ENCODE results near the gene CYFIP2.

CYFIP2 gene

DNA sequence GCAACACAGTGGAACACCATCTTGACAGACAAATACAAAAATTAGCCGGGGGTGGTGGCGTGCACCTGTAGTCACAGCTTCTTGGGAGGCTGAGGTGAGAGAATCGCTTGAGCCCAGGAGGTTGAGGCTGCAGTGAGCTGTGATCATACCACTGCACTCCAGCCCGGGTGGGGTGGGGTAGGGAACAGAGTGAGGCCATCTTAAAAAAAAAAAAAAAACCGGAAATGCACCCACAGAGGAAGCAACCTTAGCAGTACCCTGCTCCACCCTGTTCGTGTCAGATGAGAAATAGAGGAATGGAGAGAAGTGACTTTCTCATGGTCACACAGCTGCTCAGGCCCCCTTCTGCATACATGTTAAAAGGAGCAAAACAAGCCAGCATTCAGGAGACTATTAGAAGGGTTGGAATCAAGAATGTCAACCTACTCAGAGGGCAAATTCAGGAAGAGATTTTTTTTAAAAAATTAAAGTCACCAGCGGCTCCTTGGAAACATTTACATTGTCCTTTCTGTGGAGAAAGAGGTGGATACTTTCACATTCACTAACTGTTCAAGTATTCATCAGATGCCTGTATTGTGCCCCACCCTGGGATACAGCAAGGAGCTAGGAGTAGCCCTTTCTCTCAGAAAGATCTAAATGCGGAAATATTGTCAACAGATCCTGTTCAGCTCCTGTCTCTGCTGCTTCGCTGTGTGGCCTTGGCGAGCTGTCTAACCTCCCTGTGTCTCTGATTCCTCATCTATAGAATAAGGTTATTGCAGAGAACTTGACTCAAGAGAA, 41.0 kb downstream of the CYFIP2 start:
- ATAC-seq = no peak
- TF ChIP-seq PPARA (CRISPR knock-in tag; IDR thresholded peaks at IDR 0.05; ENCODE audit: borderline replicate concordance) (no peak), ZFP30 (CRISPR knock-in tag; IDR thresholded peaks at IDR 0.05) (no peak), ZFP3 (CRISPR knock-in tag; IDR thresholded peaks at IDR 0.05) (no peak), OSR1 (CRISPR knock-in tag; IDR thresholded peaks at IDR 0.05) (no peak), ZNF8 (CRISPR knock-in tag; IDR thresholded peaks at IDR 0.05) (no peak), RARB (CRISPR knock-in tag; IDR thresholded peaks at IDR 0.05) (no peak), BACH2 (CRISPR knock-in tag; IDR thresholded peaks at IDR 0.05; ENCODE audit: borderline replicate concordance) (no peak), TCF4 (CRISPR knock-in tag; IDR thresholded peaks at IDR 0.05; ENCODE audit: borderline replicate concordance) (no peak)
- TF ChIP-seq, protein P1, sequence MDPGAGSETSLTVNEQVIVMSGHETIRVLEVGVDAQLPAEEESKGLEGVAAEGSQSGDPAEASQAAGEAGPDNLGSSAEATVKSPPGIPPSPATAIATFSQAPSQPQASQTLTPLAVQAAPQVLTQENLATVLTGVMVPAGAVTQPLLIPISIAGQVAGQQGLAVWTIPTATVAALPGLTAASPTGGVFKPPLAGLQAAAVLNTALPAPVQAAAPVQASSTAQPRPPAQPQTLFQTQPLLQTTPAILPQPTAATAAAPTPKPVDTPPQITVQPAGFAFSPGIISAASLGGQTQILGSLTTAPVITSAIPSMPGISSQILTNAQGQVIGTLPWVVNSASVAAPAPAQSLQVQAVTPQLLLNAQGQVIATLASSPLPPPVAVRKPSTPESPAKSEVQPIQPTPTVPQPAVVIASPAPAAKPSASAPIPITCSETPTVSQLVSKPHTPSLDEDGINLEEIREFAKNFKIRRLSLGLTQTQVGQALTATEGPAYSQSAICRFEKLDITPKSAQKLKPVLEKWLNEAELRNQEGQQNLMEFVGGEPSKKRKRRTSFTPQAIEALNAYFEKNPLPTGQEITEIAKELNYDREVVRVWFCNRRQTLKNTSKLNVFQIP (CRISPR knock-in tag; IDR thresholded peaks at IDR 0.05; ENCODE audit: borderline replicate concordance, low read depth) = no peak
- TF ChIP-seq, protein P2, sequence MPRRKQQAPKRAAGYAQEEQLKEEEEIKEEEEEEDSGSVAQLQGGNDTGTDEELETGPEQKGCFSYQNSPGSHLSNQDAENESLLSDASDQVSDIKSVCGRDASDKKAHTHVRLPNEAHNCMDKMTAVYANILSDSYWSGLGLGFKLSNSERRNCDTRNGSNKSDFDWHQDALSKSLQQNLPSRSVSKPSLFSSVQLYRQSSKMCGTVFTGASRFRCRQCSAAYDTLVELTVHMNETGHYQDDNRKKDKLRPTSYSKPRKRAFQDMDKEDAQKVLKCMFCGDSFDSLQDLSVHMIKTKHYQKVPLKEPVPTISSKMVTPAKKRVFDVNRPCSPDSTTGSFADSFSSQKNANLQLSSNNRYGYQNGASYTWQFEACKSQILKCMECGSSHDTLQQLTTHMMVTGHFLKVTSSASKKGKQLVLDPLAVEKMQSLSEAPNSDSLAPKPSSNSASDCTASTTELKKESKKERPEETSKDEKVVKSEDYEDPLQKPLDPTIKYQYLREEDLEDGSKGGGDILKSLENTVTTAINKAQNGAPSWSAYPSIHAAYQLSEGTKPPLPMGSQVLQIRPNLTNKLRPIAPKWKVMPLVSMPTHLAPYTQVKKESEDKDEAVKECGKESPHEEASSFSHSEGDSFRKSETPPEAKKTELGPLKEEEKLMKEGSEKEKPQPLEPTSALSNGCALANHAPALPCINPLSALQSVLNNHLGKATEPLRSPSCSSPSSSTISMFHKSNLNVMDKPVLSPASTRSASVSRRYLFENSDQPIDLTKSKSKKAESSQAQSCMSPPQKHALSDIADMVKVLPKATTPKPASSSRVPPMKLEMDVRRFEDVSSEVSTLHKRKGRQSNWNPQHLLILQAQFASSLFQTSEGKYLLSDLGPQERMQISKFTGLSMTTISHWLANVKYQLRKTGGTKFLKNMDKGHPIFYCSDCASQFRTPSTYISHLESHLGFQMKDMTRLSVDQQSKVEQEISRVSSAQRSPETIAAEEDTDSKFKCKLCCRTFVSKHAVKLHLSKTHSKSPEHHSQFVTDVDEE (CRISPR knock-in tag; IDR thresholded peaks at IDR 0.05) = no peak
- TF ChIP-seq, protein P3, sequence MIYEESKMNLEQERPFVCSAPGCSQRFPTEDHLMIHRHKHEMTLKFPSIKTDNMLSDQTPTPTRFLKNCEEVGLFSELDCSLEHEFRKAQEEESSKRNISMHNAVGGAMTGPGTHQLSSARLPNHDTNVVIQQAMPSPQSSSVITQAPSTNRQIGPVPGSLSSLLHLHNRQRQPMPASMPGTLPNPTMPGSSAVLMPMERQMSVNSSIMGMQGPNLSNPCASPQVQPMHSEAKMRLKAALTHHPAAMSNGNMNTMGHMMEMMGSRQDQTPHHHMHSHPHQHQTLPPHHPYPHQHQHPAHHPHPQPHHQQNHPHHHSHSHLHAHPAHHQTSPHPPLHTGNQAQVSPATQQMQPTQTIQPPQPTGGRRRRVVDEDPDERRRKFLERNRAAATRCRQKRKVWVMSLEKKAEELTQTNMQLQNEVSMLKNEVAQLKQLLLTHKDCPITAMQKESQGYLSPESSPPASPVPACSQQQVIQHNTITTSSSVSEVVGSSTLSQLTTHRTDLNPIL (CRISPR knock-in tag; IDR thresholded peaks at IDR 0.05; ENCODE audit: low read depth) = no peak

DNA sequence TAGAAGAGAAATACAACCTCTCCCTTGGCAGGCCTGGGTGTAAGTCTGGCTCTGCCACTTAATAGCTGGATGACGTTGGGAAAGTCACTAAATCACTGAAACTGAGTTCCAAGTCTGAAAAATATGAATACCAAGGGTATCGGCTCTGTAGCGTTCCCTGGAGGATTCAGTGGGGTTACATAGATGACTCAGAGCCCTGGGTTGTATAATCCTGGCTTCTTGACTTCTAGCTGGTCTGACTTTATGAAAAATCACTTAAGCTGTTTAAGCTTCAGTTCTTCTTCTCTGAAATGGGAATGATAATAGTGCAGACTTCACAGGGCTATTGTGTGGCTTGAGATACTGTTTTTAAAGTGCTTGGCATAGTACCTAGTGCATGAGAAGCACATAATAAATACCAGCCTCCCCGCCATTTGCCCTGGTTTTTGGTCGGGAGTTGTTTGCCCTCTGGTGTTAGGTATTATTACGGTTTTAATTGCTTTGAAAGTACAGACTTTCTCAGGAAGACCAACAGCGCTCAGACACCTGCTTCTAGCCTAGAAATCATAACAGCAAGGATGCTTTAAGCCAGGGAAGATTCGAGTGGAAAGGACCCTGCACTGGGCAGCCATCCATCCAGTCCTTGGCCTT, 43.0 kb downstream of the CYFIP2 start:
- TF ChIP-seq ESRRG (CRISPR knock-in tag; IDR thresholded peaks at IDR 0.05) (no peak), ISL1 (CRISPR knock-in tag; IDR thresholded peaks at IDR 0.05) (no peak), SNAI2 (CRISPR knock-in tag; IDR thresholded peaks at IDR 0.05) (no peak), TOX (CRISPR knock-in tag; IDR thresholded peaks at IDR 0.05; ENCODE audit: borderline replicate concordance) (no peak), BACH2 (CRISPR knock-in tag; IDR thresholded peaks at IDR 0.05; ENCODE audit: borderline replicate concordance) (no peak), PPARA (CRISPR knock-in tag; IDR thresholded peaks at IDR 0.05; ENCODE audit: borderline replicate concordance) (no peak)
- TF ChIP-seq, protein P4, sequence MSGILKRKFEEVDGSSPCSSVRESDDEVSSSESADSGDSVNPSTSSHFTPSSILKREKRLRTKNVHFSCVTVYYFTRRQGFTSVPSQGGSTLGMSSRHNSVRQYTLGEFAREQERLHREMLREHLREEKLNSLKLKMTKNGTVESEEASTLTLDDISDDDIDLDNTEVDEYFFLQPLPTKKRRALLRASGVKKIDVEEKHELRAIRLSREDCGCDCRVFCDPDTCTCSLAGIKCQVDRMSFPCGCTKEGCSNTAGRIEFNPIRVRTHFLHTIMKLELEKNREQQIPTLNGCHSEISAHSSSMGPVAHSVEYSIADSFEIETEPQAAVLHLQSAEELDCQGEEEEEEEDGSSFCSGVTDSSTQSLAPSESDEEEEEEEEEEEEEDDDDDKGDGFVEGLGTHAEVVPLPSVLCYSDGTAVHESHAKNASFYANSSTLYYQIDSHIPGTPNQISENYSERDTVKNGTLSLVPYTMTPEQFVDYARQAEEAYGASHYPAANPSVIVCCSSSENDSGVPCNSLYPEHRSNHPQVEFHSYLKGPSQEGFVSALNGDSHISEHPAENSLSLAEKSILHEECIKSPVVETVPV (CRISPR knock-in tag; IDR thresholded peaks at IDR 0.05) = no peak
- no peak for ATAC-seq

DNA sequence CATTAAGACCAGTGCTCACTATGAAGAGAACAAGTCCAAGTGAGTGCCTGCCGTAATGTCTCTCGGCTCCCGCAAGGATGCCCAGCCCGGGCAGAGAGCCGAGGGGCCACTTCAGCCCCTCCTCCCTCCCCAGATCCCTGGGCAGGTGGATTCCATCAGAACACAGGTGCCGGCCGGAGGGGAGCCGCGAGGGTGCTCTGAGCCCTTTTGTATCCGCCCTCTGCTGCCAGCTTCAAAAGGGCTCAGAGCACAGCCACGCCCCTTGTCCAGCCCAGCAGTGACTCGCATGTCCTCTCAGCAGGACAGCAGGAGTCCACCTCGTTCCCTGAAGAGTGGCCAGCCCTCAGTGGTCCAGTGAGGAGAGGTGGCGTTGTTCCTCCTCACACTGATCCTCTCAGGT, 43.9 kb downstream of the CYFIP2 start:
- TF ChIP-seq ARNTL (CRISPR knock-in tag; IDR thresholded peaks at IDR 0.05; ENCODE audit: borderline replicate concordance, low read depth) (no peak), ISL1 (CRISPR knock-in tag; IDR thresholded peaks at IDR 0.05) (no peak), ZFP30 (CRISPR knock-in tag; IDR thresholded peaks at IDR 0.05) (no peak), GLIS3 (CRISPR knock-in tag; IDR thresholded peaks at IDR 0.05) (no peak), CSDC2 (CRISPR knock-in tag; IDR thresholded peaks at IDR 0.05) (no peak), PPARA (CRISPR knock-in tag; IDR thresholded peaks at IDR 0.05; ENCODE audit: borderline replicate concordance) (no peak), ZNF70 (CRISPR knock-in tag; IDR thresholded peaks at IDR 0.05) (no peak)
- TF ChIP-seq, protein P1 (CRISPR knock-in tag; IDR thresholded peaks at IDR 0.05; ENCODE audit: borderline replicate concordance, low read depth) = no peak
- no peak for ATAC-seq

Measured in SK-N-SH treated with all-trans-retinoic acid at 6 μM for 48 hours (cell line).